ENCODE data around the gene SLC25A22.
A peak's percentile ranks its signal among the peaks of the same experiment; 100 is the strongest.

Gene SLC25A22

DNA sequence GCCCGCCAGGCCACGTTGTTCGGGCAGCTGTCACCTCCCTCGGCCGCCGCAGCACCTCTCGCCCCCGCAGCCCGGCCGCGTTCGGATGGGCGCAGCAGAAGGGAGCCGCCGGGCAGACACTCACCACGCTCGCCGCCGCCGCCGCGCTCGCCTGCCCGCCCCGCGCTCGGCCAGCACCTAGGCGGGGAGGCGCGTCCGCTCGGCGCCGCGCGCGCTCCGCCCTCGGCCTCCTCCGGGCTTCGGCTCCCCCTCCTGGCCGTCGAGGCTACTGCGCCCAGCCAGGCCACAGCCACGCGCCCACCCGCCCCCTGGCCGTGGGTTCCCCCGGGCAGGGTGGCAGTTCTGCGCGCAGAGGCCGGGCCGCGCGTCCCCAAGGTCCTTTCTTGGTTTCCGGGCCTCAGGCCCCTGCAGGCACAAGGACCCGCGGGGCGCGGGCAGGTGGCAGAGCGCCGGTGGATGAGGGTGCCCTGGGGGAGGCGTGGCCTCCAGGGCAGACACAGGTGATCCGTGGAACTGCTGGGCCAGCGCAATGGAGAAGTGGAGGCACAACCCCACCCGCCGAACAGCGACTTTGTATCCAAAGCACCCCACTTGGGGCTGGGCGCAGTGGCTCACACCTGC lies at the start of gene SLC25A22:
Gene SLC25A22, minus strand, starts transcription at position 189 of the 621 bp plus-strand sequence. CDS start 3,275 bp downstream, outside the sequence.
- DNase-seq, result peak; percentile 82

DNA sequence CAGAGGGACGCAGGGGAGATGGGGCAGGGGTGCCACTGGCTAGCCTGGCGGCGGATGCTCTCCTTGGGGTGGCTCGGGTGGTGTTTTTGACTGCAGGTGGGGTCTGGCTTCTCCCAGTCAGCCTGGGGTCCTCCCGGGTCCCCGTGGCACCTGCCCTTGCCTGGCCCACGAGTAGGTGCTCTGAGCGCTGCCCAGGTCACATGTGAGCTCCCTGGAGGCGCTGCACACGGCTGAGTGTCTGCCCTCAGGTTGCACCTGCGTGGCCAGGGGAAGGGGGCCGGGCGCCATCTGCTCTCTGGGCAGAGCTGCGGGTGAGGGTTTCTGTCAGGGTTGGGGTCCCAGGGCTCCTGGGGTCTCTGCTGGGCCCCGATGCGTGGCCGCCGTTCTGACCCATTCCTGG lies 49.8 kb upstream of the SLC25A22 start:
- no peak for DNase-seq

DNA sequence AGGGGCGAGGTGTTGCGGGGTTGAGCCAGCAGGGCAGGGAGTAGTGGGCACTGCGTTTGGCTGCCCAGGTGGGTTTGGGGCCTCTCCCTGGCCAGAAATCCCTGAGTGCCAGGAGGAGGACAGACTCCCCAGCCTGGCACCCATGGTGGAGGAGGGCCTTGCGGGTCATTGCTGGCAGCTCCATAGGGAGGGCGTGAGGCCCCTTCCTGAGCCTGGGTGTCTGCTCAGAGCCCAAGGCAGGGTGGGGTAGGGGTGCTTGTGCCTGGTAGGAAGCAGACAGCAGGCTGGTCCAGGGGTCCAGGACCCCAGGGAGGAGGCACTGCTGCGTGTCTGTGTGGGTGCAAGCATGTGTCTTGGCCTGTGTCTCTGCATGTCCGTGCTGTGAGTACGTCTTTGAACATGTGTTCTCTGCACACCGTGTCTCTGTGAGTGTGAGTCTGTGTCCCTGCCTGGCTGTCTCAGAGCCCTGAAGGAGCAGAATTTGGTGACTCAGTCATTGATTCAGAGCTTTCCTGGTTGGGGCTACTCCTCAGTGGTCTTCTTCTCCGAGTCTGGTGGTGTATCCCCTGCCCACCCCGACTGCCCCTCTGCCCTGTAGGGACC lies 48.5 kb upstream of the SLC25A22 start:
- DNase-seq, result no peak

DNA sequence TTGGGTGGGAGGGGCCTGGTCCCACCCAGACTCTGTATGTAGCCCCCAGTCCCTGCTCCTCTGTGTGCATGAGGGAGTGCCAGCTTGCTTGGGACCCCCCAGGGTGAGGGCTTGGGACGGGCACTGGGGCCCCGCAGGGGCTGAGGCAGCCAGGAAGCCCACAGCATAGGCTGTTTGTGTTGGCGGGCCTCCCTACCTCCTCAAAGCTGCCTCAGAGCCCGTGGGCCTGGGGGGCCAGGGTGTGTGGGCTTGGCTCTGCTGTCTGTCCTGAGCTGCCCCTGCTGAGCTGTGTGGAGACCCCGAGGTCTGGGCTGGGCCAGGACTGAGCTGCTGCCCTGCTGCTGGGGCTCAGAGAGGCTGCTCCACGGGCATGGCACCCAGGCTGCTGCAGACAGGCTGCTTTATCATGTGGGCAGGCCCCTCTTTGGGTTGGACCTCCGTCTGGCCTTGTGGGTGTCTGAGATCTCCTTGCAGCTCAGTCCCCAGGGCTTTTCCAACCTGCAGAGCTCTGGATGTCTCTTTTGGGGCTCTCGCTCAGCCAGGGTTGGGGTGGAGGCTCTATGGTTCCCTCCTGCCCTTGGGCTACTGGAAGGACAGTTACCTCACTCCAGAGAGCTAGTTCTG lies 47.9 kb upstream of the SLC25A22 start:
- no peak for DNase-seq

DNA sequence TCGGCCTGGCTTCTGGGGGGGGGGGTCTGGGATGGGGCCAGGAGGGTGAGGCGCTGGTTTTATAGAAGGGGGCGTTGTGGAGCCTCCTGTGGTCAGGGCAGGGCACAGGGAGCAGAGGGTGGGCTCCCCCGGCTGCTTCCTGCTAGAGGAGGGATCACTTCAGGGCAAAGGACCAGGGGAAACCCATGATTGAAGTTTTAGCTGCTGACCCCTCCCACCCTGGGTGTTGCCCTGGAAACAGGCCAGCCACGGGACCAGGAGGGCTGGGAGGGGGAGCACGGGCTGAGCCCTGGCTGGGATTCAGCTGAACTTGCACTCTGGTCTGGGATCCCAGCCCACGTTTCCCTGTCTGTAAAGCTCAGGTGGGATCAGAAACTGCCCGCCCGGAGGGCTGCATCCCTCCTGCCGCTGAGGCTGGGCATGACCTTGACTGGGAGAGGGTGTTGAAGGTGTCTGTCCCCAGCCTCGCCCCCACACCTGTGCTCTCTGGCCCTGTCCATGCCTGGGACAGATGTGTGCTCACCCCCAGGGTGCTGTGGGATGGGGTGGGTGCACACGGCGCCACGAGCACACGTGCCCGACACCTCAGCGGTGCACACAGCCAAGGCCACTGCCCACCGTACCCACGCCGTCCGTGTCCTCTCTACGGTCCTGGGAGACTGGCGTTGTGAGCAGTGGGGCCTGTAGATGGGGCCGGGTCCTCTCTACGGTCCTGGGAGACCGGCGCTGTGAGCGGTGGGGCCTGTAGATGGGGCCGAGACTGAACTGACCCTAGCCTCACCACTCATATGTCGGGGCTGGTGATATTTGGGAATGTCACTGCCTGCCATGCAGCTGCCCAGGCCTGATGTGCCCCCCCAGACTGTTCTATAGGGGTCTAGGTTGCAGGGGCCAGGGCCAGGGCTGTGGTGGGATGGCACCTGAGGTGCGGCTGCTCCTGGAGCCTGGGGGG lies 46.9 kb upstream of the SLC25A22 start:
- DNase-seq, result no peak

DNA sequence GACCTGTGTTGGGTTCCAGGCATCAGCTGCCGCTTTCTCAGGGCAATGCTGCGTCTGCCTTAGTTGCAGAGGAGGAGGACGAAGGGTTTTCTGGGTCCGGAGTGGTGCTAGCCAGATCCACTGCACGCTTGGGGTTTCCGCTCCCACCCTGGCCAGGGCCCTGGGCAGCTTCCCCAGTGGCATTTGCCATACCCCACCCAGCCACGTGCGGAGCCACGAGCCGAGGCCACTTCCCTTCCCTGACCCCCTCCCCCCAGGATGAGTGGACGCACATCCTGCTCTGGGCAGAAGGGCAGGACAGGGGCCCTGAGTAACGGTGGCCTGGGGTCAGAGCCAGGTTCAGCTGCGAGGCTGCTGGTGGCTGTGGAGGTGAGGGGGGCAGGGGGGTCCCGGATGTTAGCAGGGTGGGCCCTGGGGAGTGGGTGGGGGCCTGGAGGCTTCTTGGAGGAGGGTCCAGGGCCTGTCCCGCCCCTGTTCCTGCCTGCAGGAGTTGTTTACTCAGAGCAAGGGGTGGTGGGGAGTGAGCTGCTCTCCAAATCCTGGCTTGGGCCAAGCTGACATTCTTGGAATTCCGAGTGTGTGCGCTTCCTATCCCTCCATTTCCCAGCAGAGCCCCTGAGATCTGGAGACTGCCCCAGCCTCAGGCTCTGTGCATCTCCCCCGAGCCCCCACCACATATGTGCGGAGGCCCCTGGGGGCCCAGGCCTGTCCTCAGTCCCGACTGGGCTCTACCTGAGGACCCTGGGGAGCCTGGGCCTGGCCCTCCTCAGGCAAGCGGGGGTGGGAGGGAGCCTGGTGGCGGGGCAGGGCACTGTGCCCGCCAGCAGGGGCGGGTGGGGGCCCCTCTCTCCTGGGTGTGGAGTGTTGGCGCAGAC lies 46.0 kb upstream of the SLC25A22 start:
- no peak for DNase-seq

DNA sequence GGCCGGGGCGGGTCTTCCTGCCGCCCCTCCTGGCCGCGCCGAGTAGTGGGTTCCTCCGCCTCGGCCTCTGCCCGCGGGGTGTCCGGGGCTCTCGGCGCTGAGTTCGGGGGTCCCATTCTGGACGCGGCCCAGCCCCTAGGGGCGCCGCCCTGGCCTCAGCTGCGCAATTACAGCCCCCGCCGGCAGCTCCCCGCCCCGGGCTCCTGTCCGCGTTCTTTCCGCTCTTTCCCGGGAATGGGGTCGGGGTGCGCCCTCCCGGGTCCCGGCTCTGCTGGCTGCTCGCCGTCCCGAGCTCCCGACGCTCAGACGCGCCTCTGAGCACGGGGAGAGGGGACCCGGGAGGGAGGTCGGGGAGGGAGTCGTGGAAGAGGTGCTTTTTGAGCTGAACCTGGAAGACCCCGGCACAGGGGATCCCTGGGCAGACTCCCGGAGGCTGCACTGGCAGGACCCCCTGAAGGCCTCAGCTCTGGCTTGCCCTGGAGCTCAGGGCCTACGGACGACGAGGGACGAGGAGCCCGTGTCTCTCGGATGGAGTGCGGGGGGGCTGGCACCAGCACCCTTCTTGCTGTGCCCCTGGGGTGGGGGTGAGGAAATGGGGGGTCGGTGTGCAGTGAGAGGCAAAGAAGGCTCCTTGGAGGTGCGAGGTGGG lies 45.1 kb upstream of the SLC25A22 start:
- no peak for DNase-seq

DNA sequence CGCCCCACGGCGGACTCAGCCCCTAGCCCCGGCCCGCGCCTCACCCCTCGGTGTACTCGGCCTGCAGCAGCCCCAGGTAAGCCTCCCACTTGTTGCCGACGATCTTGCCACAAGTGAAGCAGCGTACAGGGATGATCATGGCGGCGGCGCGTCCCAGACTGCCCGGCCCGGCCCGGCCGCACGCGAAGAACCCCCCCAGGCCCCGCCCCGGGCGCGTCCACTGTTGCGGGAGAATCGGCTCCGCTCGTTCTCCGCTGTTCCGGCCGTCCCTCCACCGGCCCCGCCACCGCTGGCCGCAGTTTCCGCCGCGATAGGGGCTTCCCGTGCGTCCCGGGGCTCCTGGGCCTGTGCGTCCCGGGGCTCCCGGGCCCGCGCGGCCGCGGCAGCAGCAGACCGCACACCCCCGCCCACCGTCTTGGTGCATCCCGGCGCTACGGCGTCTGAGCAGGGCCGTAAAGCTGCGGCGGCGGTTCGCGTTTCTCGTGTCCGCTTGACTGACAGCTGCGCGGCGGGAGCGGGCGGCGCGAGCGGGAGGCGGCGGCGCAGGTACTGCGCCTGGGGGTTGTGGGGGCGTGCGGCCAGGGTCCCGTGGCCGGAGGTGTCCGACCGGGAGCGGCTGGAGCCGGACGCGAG lies 44.4 kb upstream of the SLC25A22 start, which contains the start of the genes POLR2L and TSPAN4:
Gene POLR2L, minus strand, starts transcription at position 160 of the 633 bp plus-strand sequence. Its CDS starts 21 bp downstream, at position 139.
Gene TSPAN4, plus strand, starts transcription at position 483 of the 633 bp plus-strand sequence. CDS start 7,453 bp downstream, outside the sequence.
- DNase-seq, result peak; percentile 82

DNA sequence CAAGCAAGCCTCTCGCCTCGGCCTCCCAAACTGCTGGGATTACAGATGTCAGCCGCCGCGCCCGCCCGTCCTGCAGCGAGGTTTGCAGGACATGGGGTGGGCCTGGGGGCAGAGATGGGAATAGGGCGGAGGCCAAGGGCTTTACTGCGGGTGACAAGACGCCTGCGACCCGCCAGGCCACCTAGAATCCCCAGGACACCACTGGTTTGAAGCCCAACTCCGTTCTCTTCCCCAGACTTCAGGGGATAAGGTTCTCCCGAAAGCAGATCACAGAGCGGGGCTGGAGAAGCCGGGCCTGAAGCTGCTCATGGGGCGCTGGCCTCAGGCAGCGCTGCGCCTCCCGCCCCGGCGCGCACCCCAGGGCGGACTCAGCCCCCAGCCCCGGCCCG lies 43.9 kb upstream of the SLC25A22 start:
- DNase-seq, result no peak

DNA sequence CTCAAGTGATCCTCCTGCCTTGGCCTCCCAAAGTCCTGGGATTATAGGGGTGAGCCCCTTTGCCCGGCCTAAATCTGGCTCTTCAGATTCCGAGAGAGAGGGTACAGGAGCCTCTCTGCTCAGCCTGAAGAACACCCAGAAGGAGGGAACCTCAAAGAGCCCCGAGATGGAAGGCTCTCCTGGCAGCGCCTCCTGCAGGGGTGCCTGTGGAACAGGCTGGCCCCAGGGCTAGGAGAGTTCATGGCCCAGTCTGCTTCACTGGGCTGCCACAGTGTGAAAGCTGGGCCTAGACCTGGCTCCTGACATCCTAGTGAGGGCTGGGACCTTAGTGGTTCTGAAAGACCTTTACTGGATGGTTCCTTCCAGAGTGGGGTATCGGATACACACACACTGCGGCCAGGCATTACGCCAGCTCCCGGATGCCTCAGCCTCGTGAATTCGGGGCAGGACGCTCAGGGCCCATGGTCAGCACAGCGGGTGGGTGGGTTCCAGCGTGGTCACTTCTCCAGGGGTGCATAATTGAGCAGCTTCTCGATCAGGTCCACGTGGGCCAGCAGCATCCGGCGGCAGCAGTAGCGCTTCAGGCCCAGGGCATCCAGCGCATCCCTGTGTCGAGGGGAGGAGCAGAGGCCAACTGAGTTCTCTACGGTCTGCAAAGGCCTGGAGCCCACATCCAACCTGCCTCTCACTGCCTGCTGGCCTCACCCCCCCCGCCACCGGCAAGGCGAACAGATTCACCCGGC lies 42.0 kb upstream of the SLC25A22 start:
- no peak for DNase-seq

DNA sequence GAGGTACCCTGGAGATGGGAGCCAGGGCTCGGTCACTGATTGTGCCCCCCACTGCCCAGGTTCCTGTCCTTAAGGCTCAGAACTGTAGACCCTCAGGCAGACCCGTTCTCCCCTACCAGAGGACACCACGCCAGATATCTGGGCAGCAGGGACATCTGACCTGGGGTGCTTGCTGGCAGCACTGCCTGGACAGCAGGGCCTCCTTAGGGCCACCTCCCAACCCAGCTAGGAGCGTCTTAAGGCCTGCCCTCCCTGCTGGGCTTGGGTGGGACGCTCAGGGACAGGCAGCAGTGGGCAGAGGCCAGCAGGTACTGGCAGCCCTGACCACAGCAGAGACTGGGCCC lies 41.2 kb upstream of the SLC25A22 start:
- DNase-seq, result no peak

DNA sequence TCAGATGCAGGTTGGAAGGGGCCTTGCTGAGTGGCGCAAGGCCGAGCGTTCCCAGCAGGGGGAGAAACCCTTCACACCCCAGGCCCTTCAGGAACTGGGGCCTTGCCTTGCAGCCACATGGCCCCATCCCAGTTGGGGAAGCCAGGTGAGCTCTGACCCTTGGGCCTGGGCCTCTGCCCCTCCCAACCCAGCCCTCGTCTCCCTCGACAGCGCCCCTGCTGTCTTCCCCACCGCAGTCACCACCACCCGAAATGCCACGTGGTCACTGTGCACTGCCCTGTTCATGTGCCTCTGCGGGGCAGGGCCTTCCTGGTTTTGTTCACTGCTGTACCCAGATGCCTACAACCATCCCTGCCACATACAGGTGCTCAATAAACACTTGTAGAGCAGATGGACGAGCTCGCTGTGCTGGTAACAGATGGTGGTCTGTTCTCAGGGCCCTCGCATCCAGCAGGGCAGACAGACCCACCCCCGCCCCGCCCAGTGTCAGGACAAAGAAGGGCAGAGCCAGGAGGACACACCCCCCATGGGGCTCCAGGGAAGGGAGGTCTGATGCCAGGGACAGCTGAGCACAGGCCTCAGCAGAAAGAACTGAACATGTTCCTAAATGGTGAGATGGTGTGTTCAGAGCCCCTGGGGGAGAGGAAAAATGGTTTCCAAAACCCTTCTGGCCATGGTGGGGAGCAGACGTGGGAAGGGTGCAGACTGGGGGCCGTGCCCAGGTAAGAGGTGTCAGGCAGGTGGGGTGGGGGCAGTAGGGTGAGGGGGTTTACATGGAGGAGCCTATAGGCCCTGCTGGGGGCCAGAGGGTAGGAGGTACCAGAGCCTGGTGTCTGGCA lies 40.6 kb upstream of the SLC25A22 start:
- DNase-seq, result no peak

DNA sequence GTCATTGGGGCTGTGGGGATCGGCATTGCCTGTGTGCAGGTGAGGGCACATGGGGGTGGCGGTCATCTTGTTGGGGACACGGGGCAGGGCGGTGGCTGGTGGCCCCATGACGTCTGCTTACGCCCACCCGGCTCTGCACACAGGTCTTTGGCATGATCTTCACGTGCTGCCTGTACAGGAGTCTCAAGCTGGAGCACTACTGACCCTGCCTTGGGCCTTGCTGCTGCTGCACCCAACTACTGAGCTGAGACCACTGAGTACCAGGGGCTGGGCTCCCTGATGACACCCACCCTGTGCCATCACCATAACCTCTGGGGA lies 39.9 kb upstream of the SLC25A22 start:
- DNase-seq, result no peak

DNA sequence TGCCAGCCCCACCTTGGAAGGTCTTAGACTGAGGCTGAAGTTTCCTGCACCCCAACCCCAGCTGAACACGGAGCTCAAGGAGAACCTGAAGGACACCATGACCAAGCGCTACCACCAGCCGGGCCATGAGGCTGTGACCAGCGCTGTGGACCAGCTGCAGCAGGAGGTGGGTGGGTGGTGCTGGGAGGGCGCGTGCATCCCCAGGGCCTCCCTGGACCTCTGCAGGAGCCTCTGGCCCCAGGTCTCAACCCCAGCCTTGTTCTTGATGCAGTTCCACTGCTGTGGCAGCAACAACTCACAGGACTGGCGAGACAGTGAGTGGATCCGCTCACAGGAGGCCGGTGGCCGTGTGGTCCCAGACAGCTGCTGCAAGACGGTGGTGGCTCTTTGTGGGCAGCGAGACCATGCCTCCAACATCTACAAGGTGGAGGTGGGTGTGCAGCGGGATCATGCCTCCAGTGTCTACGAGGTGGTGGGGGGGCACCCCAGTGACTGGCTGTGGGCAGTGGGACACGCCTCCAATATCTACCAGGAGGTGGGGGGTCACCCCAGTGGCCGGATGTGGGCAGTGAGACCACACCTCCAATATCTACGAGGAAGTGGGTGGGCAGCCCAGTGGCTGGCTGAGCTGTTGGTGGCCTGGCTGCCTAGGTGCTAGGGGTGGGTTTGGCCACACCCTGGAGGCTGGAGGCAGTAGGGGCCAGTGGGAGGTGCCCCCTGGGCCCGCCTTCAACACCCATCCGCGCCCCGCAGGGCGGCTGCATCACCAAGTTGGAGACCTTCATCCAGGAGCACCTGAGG lies 39.3 kb upstream of the SLC25A22 start:
- DNase-seq, result no peak

DNA sequence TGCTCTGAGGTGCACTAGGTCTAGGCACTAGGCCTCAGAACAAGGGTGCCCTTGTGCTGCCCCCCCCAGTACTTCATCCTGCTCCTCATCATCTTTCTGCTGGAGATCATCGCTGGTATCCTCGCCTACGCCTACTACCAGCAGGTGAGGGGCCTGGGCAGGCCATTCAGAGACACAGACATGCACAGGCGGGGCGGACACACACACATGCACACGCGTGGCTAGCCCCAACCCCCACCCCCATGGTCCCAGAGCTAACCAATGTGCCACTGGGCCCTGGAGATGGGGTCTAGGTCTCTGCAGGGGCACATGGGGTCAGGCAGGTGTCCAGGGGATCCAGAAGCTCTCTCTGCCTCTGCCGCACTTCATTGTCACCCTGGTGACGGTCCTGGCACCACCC lies 38.6 kb upstream of the SLC25A22 start:
- no peak for DNase-seq

DNA sequence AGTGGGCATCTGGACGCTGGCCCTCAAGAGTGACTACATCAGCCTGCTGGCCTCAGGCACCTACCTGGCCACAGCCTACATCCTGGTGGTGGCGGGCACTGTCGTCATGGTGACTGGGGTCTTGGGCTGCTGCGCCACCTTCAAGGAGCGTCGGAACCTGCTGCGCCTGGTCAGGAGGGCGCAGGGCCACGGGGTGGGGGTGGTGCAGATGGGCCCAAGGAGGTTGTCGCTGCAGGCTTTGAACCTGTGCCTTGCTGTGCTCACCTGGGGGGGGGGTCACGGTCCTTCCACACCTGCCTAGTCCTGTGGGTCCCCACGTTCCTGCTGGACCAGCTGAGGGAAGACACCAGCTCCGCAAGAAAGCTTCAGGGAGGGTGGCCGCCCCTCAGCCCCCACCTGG lies 38.2 kb upstream of the SLC25A22 start:
- no peak for DNase-seq

DNA sequence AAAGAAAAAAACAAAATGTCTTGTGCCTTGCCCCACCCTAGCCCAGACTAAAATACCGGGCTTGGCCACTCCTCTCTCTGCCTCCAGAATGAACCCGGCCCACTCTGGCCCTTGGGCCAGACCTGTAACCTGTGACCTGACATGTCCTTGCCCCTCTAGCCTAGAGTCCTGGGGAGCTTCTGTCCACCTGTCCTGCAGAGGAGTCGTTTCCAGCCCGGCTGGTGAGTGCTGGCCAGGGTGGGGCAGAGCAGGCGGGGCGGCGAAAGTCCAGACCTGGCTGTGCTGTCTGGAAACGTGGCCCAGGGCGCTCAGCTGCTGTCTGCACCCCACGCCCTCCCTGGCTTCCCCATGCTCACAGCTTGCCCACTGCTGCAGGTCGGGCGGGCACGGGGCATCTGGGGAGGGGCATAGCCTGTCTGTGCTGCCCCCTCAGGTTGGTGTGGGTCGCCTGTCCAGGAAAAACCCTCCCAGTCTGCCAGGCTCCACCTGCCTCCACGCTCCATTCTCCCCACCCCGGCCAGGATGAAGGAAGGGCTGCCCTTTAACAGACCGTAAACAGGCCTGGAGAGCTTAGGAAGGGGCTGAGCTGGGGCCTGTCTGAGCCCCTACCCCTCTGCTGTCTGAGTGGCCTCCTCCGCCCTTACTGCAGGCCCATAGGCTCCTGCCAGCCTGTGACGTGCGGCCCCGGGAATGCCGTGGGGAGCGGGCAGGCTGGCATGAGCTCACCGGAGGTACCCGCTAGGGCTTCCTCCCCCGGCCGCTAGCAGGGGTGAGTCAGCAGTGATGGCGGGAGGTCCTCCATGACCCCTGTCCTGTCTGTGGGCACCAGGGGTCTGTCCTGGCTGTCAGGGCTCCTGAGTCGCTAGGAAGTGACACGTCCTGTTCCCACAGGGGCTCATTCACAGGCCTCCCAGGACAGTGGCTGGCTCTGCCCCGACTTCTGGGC lies 36.6 kb upstream of the SLC25A22 start:
- DNase-seq, result no peak

Measured in NCI-H774 (cell line).